ENCODE data around the gene TRAF2.

DNA sequence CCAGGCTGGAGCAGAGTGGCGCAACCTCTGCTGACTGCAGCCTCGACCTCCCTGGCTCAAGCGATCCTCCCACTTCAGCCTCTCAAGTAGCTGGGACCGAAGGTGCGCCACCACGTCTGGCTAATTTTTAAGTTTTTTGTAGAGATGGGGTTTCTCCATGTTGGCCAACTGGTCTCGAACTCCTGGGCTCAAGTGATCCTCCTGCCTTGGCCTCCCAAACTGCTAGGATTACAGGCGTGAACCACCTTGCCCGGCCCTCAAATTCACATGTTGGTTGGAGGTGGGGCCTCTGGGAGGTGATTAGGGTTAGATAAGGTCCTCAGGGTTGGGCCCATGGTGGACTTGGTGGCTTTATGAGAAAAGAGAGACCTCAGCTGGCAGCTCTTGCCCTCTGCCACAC, 75.8 kb downstream of the TRAF2 start:
- TF ChIP-seq, protein P1, sequence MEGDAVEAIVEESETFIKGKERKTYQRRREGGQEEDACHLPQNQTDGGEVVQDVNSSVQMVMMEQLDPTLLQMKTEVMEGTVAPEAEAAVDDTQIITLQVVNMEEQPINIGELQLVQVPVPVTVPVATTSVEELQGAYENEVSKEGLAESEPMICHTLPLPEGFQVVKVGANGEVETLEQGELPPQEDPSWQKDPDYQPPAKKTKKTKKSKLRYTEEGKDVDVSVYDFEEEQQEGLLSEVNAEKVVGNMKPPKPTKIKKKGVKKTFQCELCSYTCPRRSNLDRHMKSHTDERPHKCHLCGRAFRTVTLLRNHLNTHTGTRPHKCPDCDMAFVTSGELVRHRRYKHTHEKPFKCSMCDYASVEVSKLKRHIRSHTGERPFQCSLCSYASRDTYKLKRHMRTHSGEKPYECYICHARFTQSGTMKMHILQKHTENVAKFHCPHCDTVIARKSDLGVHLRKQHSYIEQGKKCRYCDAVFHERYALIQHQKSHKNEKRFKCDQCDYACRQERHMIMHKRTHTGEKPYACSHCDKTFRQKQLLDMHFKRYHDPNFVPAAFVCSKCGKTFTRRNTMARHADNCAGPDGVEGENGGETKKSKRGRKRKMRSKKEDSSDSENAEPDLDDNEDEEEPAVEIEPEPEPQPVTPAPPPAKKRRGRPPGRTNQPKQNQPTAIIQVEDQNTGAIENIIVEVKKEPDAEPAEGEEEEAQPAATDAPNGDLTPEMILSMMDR (IDR thresholded peaks at IDR 0.05; ENCODE audit: low read depth, low read length, missing input control) = no peak
- TF ChIP-seq YY1 (IDR thresholded peaks at IDR 0.05) = no peak
- no peak for TF ChIP-seq SP1 (IDR thresholded peaks at IDR 0.05)
- TF ChIP-seq GABPA (IDR thresholded peaks at IDR 0.05 in 1 of 2, conservative IDR thresholded peaks at IDR 0.05 in 1 of 2) = no peak
